Fibroblast of lung (primary cell): Measurements from ENCODE around the gene AQP12B. TPM values are rescaled to one million over a fixed set of nuclear protein-coding genes. Genes with fewer than 3 reads are reported as not detected.

Source experiments
- DNase-seq, 2 donors: peaks; one replicate each; pipeline versions ENCODE4 v3.0.0 to v3.0.0-alpha.2; 2010; ENCODE audit warnings: low read depth in 2 of 2
- H2AFZ ChIP-seq: 2 replicates; pipeline ENCODE4 v1.5.1; 2012; ENCODE audit warnings: low read length, control low read depth, inconsistent platforms
- H3K27ac ChIP-seq: 2 replicates; pipeline ENCODE4 v1.5.1; 2011; ENCODE audit warnings: low read length, control low read depth; ENCODE audit not compliant: insufficient read depth
- H3K27me3 ChIP-seq: 2 replicates; pipeline ENCODE4 v1.5.1; 2011; ENCODE audit warnings: mild to moderate bottlenecking, low read length; ENCODE audit not compliant: control insufficient read depth, insufficient read depth
- H3K36me3 ChIP-seq: 2 replicates; pipeline ENCODE4 v1.5.1; 2011; ENCODE audit warnings: low read length; ENCODE audit not compliant: control insufficient read depth, insufficient read depth
- H3K4me1 ChIP-seq: 2 replicates; pipeline ENCODE4 v1.5.1; 2011; ENCODE audit warnings: low read length; ENCODE audit not compliant: control insufficient read depth, insufficient read depth; ENCODE audit errors: extremely low read depth
- H3K4me2 ChIP-seq: 2 replicates; pipeline ENCODE4 v1.5.1; 2011; ENCODE audit warnings: low read length, control low read depth; ENCODE audit not compliant: insufficient read depth; ENCODE audit errors: extremely low read depth
- H3K4me3 ChIP-seq, 4 experiments: fragments of 200-600 bp in 1 of 4; sonication (generic) in 1 of 4; replicated peaks in 1 of 4; 2 replicates each; pipeline ENCODE4 v1.5.1; 2011 to 2016; ENCODE audit warnings: low read length in 4 of 4, low read depth in 3 of 4, mild to moderate bottlenecking in 3 of 4, control low read depth in 2 of 4, inconsistent platforms in 1 of 4, mixed read lengths in 1 of 4; ENCODE audit not compliant: insufficient read depth in 1 of 4; ENCODE audit errors: control extremely low read depth in 1 of 4
- H3K79me2 ChIP-seq: 2 replicates; pipeline ENCODE4 v1.5.1; 2012; ENCODE audit warnings: mild to moderate bottlenecking, low read length, inconsistent platforms; ENCODE audit not compliant: control insufficient read depth, insufficient read depth
- H3K9ac ChIP-seq: 2 replicates; pipeline ENCODE4 v1.5.1; 2011; ENCODE audit warnings: mild to moderate bottlenecking, low read length, control low read depth; ENCODE audit not compliant: insufficient read depth
- H3K9me3 ChIP-seq: 2 replicates; pipeline ENCODE4 v1.5.1; 2012; ENCODE audit warnings: low read depth, low read length; ENCODE audit not compliant: control insufficient read depth, insufficient read depth
- H4K20me1 ChIP-seq: 2 replicates; pipeline ENCODE4 v1.5.1; 2011; ENCODE audit warnings: low read length; ENCODE audit not compliant: control insufficient read depth, insufficient read depth; ENCODE audit errors: extremely low read depth
- CTCF ChIP-seq, 2 donors: IDR thresholded peaks in 1 of 2; conservative IDR thresholded peaks in 1 of 2; 1 replicate in 1 of 2; 2 replicates in 1 of 2; pipeline ENCODE4 v1.5.1; 2011 to 2012; ENCODE audit warnings: low read length in 2 of 2, control low read depth in 1 of 2, inconsistent platforms in 1 of 2, low read depth in 1 of 2, mild to moderate bottlenecking in 1 of 2
- EZH2 ChIP-seq: IDR thresholded peaks from 2 replicates; pipeline ENCODE4 v1.5.1; 2012; ENCODE audit warnings: low read length, control low read depth, mild to moderate bottlenecking; ENCODE audit errors: missing control alignments
- polyA plus RNA-seq, 2 donors: library from polyadenylated mRNA; depleted of rRNA in 1 of 2; stranded (reverse) in 1 of 2; unstranded in 1 of 2; fragments of >200 nt; gene quantifications; 2 replicates each; pipeline ENCODE4 v1.2.1, GENCODE V29; 2011 to 2012; ENCODE audit warnings: missing spikeins in 1 of 2
- total RNA-seq: library from RNA; depleted of rRNA; stranded (reverse); fragments of >200 nt; gene quantifications from 2 replicates; pipeline ENCODE4 v1.2.1, GENCODE V29; 2014

AQP12B gene
- total and polyA plus RNA-seq, 2 donors (not counting 1 experiment from before 2014, with no cell fraction given): not detected

DNA sequence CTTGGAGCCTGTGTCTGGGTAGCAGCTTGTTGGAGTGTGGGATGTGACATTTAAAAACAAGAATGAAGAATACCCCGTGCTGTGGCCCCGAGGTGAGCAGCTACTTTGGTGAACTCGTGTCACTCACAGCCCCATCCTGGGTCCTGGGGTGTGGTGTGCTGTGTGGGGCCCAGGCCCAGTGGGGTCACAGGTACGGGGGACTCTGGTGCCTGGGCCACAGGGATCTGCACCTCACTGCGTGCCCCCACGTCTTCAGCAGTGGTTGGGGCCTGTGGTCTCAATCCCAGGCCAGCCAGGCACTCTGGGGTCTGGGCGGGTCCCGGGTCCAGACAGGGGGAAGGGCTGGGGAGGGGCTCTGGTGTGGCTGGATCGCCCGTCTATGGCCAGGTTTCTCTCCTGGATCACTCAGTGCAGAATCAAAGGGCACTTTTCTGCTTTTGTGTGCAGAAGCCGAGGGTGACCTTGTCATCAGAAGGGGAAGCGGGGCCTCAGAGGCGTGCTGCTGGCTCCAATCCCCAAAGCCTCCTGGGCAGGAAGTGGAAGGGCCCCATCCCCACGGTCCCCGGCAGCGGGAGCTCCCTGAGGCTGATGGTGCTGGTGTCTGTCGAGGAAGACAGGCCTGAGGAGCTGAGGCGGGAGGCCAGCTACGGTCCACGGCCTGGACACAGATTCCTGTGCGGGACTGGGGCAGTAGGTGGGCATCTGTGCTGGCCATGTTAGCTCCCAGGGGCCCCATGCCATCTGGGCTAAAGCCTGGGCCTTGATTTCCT, 56.0 kb downstream of the AQP12B start:
- Histone ChIP-seq H3K9ac (no peak overlapping the region), H3K79me2 (no peaks in the 10 kb centered on the region), H2AFZ (no peak overlapping the region), H3K9me3 (no peaks in the 10 kb centered on the region), H3K36me3 (no peaks in the 10 kb centered on the region), H3K27ac (no peak overlapping the region), H3K4me3 (no peak overlapping the region), H3K4me1 (no peaks in the 10 kb centered on the region), H3K27me3 (no peaks in the 10 kb centered on the region), H4K20me1 (no peaks in the 10 kb centered on the region), H3K4me2 (no peak overlapping the region)
- TF ChIP-seq EZH2: no peak
- no peak for TF ChIP-seq CTCF (conservative IDR thresholded peaks at IDR 0.05 in 1 of 2, IDR thresholded peaks at IDR 0.05 in 1 of 2; ENCODE audit: low read depth in 1 of 2, low read length in 2 of 2)
- no peak for DNase-seq

Other genes with a start within 250 kb of the AQP12B start
- gene GPC1, start 247.2 kb downstream of the AQP12B start, total RNA-seq: 67.8 and 218 TPM in 2 replicates
- gene GPC1, start 247.2 kb downstream of the AQP12B start, polyA plus RNA-seq: 113 and 147 TPM in 2 replicates
- 3.9 and 7.4 TPM in 2 replicates for gene ANKMY1, start 124.9 kb downstream of the AQP12B start, total RNA-seq
- gene ANKMY1, start 124.9 kb downstream of the AQP12B start, polyA plus RNA-seq: 2.5 and 2.8 TPM in 2 replicates
- gene DUSP28, start 122.5 kb downstream of the AQP12B start, total RNA-seq: 1.8 and 2.5 TPM in 2 replicates
- gene DUSP28, start 122.5 kb downstream of the AQP12B start, polyA plus RNA-seq: 2.8 and 3.9 TPM in 2 replicates
- 10.3 and 20.6 TPM in 2 replicates for gene RNPEPL1, start 114.4 kb downstream of the AQP12B start, total RNA-seq
- gene RNPEPL1, start 114.4 kb downstream of the AQP12B start, polyA plus RNA-seq: 7.9 and 10.0 TPM in 2 replicates
- 17.2 and 23.0 TPM in 2 replicates for gene CAPN10, start 96.2 kb downstream of the AQP12B start, total RNA-seq
- gene CAPN10, start 96.2 kb downstream of the AQP12B start, polyA plus RNA-seq: 3.6 and 4.0 TPM in 2 replicates
- gene GPR35, start 57.4 kb downstream of the AQP12B start, total RNA-seq: 1.0 and 1.2 TPM in 2 replicates
- gene GPR35, start 57.4 kb downstream of the AQP12B start, polyA plus RNA-seq: 0.09 TPM in 1 of 2 replicates, not detected in the other
- not detected in 2 replicates for gene AQP12A, start 9.0 kb upstream of the AQP12B start, total RNA-seq
- gene AQP12A, start 9.0 kb upstream of the AQP12B start, polyA plus RNA-seq: not detected in 2 replicates
- gene KIF1A, start 137.3 kb upstream of the AQP12B start, total RNA-seq: not detected in 2 replicates
- gene KIF1A, start 137.3 kb upstream of the AQP12B start, polyA plus RNA-seq: 0.01 and 0.05 TPM in 2 replicates
- gene AGXT, start 185.9 kb upstream of the AQP12B start, total RNA-seq: not detected in 2 replicates
- gene AGXT, start 185.9 kb upstream of the AQP12B start, polyA plus RNA-seq: not detected in 2 replicates
- gene MAB21L4, start 213.3 kb upstream of the AQP12B start, total RNA-seq: not detected in 2 replicates
- not detected in 2 replicates for gene MAB21L4, start 213.3 kb upstream of the AQP12B start, polyA plus RNA-seq
- gene CROCC2, start 223.5 kb upstream of the AQP12B start, total RNA-seq: 0.33 and 0.51 TPM in 2 replicates
- 0.02 and 0.12 TPM in 2 replicates for gene CROCC2, start 223.5 kb upstream of the AQP12B start, polyA plus RNA-seq